ENCODE measurements around the gene SIL1. TPM values are rescaled to one million over a fixed set of nuclear protein-coding genes. Genes with fewer than 3 reads are reported as not detected.

Gene SIL1
- total RNA-seq, 2 donors from 2014 or later, result 17.2 to 20.2 TPM

GRCh38 chr5:139199321-139199720 lies 1.2 kb upstream of the SIL1 start:
- DNase-seq, result no peak

DNA sequence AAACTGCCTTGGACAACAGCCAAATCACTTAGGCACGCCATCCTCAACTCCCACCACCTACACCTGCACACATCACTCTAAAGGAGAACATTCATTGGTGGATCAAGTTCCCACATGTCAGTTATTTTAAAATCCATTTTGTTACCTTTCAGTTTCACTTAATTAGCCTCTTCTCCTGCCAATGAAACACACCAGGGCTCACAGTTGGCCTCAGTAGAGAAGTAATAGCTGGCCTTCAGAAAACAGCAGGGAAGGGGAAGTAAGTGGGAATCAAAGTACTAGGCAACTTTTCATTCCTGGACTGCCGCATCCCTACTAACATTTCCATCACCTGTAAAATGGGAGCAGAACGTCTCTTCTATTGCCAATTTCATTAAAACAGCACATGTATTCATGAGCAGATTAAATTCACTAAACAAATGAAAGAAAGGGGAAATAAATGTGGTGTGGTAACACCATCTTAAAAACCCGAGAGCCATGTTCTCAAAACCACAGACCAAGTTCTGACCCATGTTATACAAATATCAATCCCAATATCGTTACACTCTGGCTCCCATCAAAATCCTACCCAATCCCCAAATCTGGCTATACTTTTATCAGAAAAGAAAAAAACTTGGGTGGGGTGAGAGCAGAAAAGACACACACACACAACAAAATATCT lies 1.7 kb downstream of the SIL1 start:
- H3K27me3 Mint-ChIP-seq (ENCODE audit: insufficient read depth), result no peaks in the 10 kb centered on the region
- H3K4me1 ChIP-seq (ENCODE audit: control insufficient read depth, insufficient read depth, low read length), result no peaks in the 10 kb centered on the region
- no peaks in the 10 kb centered on the region for H3K9me3 ChIP-seq (ENCODE audit: control insufficient read depth, low read length)
- H3K36me3 Mint-ChIP-seq (ENCODE audit: low read depth), result peaks cover 8% of the 10 kb centered on the region
- peaks cover 6% of the 10 kb centered on the region for H3K36me3 ChIP-seq (ENCODE audit: control insufficient read depth, insufficient read depth, low read length)
- H3K27me3 ChIP-seq (ENCODE audit: control insufficient read depth, insufficient read depth, low read length, poor library complexity, severe bottlenecking), result no peaks in the 10 kb centered on the region
- WGBS, 2 experiments (ENCODE audit: insufficient coverage in 1 of 2, insufficient read length in 1 of 2), result 95% methylated on average over 5 of the region's 5 CpGs; no CpG with 5 or more reads in 1 of the 2 experiments
- DNase-seq, result no peak
- H3K9me3 Mint-ChIP-seq, result no peaks in the 10 kb centered on the region
- no peak for TF ChIP-seq CTCF (conservative IDR thresholded peaks at IDR 0.05)
- no peak overlapping the region for H3K4me3 ChIP-seq (ENCODE audit: low read length)
- no peak overlapping the region for H3K27ac Mint-ChIP-seq
- no peak overlapping the region for H3K9ac ChIP-seq (ENCODE audit: extremely low read depth, low read length, poor library complexity, severe bottlenecking)
- no peak overlapping the region for H3K4me3 Mint-ChIP-seq
- H3K27ac ChIP-seq (ENCODE audit: low read depth, low read length), result no peak overlapping the region
- H3K4me1 Mint-ChIP-seq, result peaks cover 12% of the 10 kb centered on the region

More at GRCh38 chr5:139199321-139199720, 1.2 kb upstream of the SIL1 start:
- Mint-ChIP-seq H3K4me3 (no peak overlapping the region), H3K9me3 (no peaks in the 10 kb centered on the region), H3K36me3 (ENCODE audit: low read depth) (peaks cover 3% of the 10 kb centered on the region), H3K27ac (no peak overlapping the region), H3K27me3 (ENCODE audit: insufficient read depth) (no peaks in the 10 kb centered on the region), H3K4me1 (peaks cover 12% of the 10 kb centered on the region)
- no peak overlapping the region for H3K27ac ChIP-seq (ENCODE audit: low read depth, low read length)
- no peak overlapping the region for H3K4me3 ChIP-seq (ENCODE audit: low read length)
- H3K9me3 ChIP-seq (ENCODE audit: control insufficient read depth, low read length), result no peaks in the 10 kb centered on the region
- TF ChIP-seq CTCF (conservative IDR thresholded peaks at IDR 0.05), result no peak
- no peak overlapping the region for H3K9ac ChIP-seq (ENCODE audit: extremely low read depth, low read length, poor library complexity, severe bottlenecking)
- H3K36me3 ChIP-seq (ENCODE audit: control insufficient read depth, insufficient read depth, low read length), result no peaks in the 10 kb centered on the region
- no peaks in the 10 kb centered on the region for H3K27me3 ChIP-seq (ENCODE audit: control insufficient read depth, insufficient read depth, low read length, poor library complexity, severe bottlenecking)
- WGBS, 2 experiments (ENCODE audit: insufficient coverage in 1 of 2, insufficient read length in 1 of 2), result 98% methylated on average over 4 of the region's 4 CpGs; no CpG with 5 or more reads in 1 of the 2 experiments
- no peaks in the 10 kb centered on the region for H3K4me1 ChIP-seq (ENCODE audit: control insufficient read depth, insufficient read depth, low read length)

DNA sequence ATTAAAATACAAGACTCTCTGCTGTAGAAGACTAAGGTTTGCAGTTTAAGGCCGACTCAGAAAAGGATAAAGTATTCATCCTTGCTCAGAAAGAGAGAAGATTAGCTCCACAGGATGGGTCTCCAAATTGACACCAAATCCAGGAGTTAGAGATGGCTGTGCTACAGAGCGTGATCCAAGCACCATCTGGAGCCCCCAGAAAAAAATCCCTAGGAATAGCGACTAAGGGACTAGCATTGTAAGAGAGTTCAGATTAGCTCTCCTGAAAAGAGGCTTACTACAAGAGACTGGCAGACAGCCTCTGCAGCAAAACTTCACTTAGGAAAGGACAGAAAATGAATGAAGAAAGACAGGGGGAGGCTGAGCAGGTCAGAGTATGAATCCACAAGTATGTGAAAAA lies 3.7 kb downstream of the SIL1 start:
- Mint-ChIP-seq H3K4me1 (peaks cover 12% of the 10 kb centered on the region), H3K27ac (no peak overlapping the region), H3K27me3 (ENCODE audit: insufficient read depth) (no peaks in the 10 kb centered on the region), H3K9me3 (no peaks in the 10 kb centered on the region), H3K36me3 (ENCODE audit: low read depth) (peaks cover 8% of the 10 kb centered on the region), H3K4me3 (no peak overlapping the region)
- Histone ChIP-seq H3K27me3 (ENCODE audit: control insufficient read depth, insufficient read depth, low read length, poor library complexity, severe bottlenecking) (no peaks in the 10 kb centered on the region), H3K4me3 (ENCODE audit: low read length) (no peak overlapping the region), H3K27ac (ENCODE audit: low read depth, low read length) (no peak overlapping the region), H3K4me1 (ENCODE audit: control insufficient read depth, insufficient read depth, low read length) (no peaks in the 10 kb centered on the region), H3K36me3 (ENCODE audit: control insufficient read depth, insufficient read depth, low read length) (peaks cover 6% of the 10 kb centered on the region), H3K9ac (ENCODE audit: extremely low read depth, low read length, poor library complexity, severe bottlenecking) (no peak overlapping the region), H3K9me3 (ENCODE audit: control insufficient read depth, low read length) (no peaks in the 10 kb centered on the region)
- WGBS, 2 experiments (ENCODE audit: insufficient coverage in 1 of 2, insufficient read length in 1 of 2), result 90 to 94% methylated on average over 3 of the region's 3 CpGs
- no peak for DNase-seq
- no peak for TF ChIP-seq CTCF (conservative IDR thresholded peaks at IDR 0.05)

Measured in endodermal cell (in vitro differentiated cells).